K562 (cell line): ENCODE results near the gene MANEAL. TPM values are rescaled to one million over a fixed set of nuclear protein-coding genes. Genes with fewer than 3 reads are reported as not detected.

Experiments used
- ATAC-seq: fragments of 200-7000 bp; cut with Tn5 transposase; 3 replicates; pipeline ENCODE4 v1.9.1; 2020; ENCODE audit warnings: moderate library complexity
- BruUV-seq: library from RNA; stranded (reverse); fragments of 400-500 nt; replicated peaks from 2 replicates; lab custom pipeline; 2021; lab: Mats Ljungman, UMichigan
- CTCF ChIA-PET: fragments of 300-600 bp; formaldehyde crosslinking; extraction: SDS; loops from one replicate; lab custom pipeline; 2021; ENCODE audit warnings: low intra/inter-chr PET ratio; lab: Yijun Ruan, JAX
- POLR2A ChIA-PET: fragments of 300-600, 350-650 bp; sonication (Branson Sonifier 250); formaldehyde crosslinking; extraction: SDS; loops from one replicate; lab custom pipeline; 2021; ENCODE audit warnings: antibody characterized with exemption, inconsistent platforms; lab: Yijun Ruan, JAX
- DNase-seq, 4 experiments: peaks; one replicate each; pipeline versions ENCODE4 v3.0.0 to v3.0.0-alpha.2; 2011 to 2018; ENCODE audit warnings: low spot score in 3 of 4, mixed read lengths in 3 of 4; ENCODE audit errors: extremely low read depth in 1 of 4
- FAIRE-seq: peaks from 2 replicates; lab custom pipeline; 2011; peaks lifted over from hg19 to GRCh38; lab: Jason Lieb, UNC
- H2AFZ ChIP-seq: 2 replicates; pipeline ENCODE4 v1.6.0; 2011; ENCODE audit warnings: low read depth, low read length, control low read depth, inconsistent platforms
- H3K27ac ChIP-seq: fragments of 200-600 bp; 3 replicates; pipeline ENCODE4 v1.8.0; 2011; ENCODE audit warnings: low read depth, mild to moderate bottlenecking, control low read depth, inconsistent platforms, low read length, moderate library complexity, mixed read lengths; ENCODE audit errors: extremely low read depth
- H3K27me3 ChIP-seq, 2 experiments: fragments of 300-600 bp in 1 of 2; 2 replicates in 1 of 2; 3 replicates in 1 of 2; pipeline versions ENCODE4 v1.6.0 to v1.8.0; 2011; ENCODE audit warnings: inconsistent platforms in 2 of 2, low read length in 2 of 2, mild to moderate bottlenecking in 1 of 2, mixed read lengths in 1 of 2, moderate library complexity in 1 of 2; ENCODE audit not compliant: control insufficient read depth in 2 of 2, insufficient read depth in 2 of 2
- H3K36me3 ChIP-seq: fragments of 300-600 bp; 3 replicates; pipeline ENCODE4 v1.8.0; 2011; ENCODE audit warnings: mild to moderate bottlenecking, low read length, inconsistent platforms; ENCODE audit not compliant: control insufficient read depth, insufficient read depth
- H3K4me1 ChIP-seq, 2 experiments: fragments of 200-600 bp in 1 of 2; replicated peaks in 1 of 2; 2 replicates in 1 of 2; 3 replicates in 1 of 2; pipeline versions ENCODE4 v1.5.1 to v1.8.0; 2011; ENCODE audit warnings: inconsistent platforms in 2 of 2, low read length in 2 of 2, mild to moderate bottlenecking in 1 of 2, mixed read lengths in 1 of 2, moderate library complexity in 1 of 2; ENCODE audit not compliant: control insufficient read depth in 2 of 2, insufficient read depth in 2 of 2
- H3K4me2 ChIP-seq: 2 replicates; pipeline ENCODE4 v1.6.1; 2011; ENCODE audit warnings: low read length, control low read depth, inconsistent platforms, mixed read lengths; ENCODE audit not compliant: insufficient read depth
- H3K4me3 ChIP-seq: fragments of 200-600 bp; sonication (generic), shearing (Covaris generic); 2 replicates; pipeline ENCODE4 v1.5.1; 2016; ENCODE audit warnings: control low read depth, inconsistent platforms
- H3K79me2 ChIP-seq: fragments of 200-600 bp; 3 replicates; pipeline ENCODE4 v1.8.0; 2011; ENCODE audit warnings: low read length, inconsistent platforms; ENCODE audit not compliant: control insufficient read depth, insufficient read depth
- H3K9ac ChIP-seq, 2 experiments: 2 replicates each; pipeline versions ENCODE4 v1.6.0 to v1.6.1; 2011; ENCODE audit warnings: low read depth in 2 of 2, low read length in 2 of 2, control low read depth in 1 of 2, inconsistent platforms in 1 of 2, mild to moderate bottlenecking in 1 of 2, mixed read lengths in 1 of 2; ENCODE audit not compliant: insufficient read depth in 1 of 2
- H3K9me1 ChIP-seq: one replicate; pipeline ENCODE4 v1.6.0; 2011; ENCODE audit warnings: inconsistent platforms, mild to moderate bottlenecking, low read length, moderate library complexity; ENCODE audit not compliant: control insufficient read depth, insufficient read depth
- H3K9me3 ChIP-seq: replicated peaks from 2 replicates; pipeline ENCODE4 v1.5.1; 2011; ENCODE audit warnings: low read depth, low read length, inconsistent platforms; ENCODE audit not compliant: control insufficient read depth, insufficient read depth
- H4K20me1 ChIP-seq: replicated peaks from 2 replicates; pipeline ENCODE4 v1.6.1; 2011; ENCODE audit warnings: low read length, inconsistent platforms, mixed read lengths; ENCODE audit not compliant: control insufficient read depth, insufficient read depth
- C11orf30 ChIP-seq: fragments of 450-650 bp; IDR thresholded peaks from 2 replicates; pipeline ENCODE4 v1.6.1; 2016; ENCODE audit warnings: low read depth, mild to moderate bottlenecking
- CREBBP ChIP-seq: IDR thresholded peaks from one replicate; pipeline ENCODE4 v1.6.1; 2012; ENCODE audit warnings: low read depth, mild to moderate bottlenecking, control low read depth, inconsistent platforms, low read length
- MAFF ChIP-seq: IDR thresholded peaks from 2 replicates; pipeline ENCODE4 v1.6.1; 2012; ENCODE audit warnings: low read length, improper control_type of control experiment
- MAFG ChIP-seq: fragments of 450-650 bp; conservative IDR thresholded peaks from 2 replicates; pipeline ENCODE4 v1.6.1; 2016; ENCODE audit warnings: missing genetic modification characterization, missing compliant biosample characterization
- MAFK ChIP-seq: IDR thresholded peaks from 2 replicates; pipeline ENCODE4 v1.6.1; 2011; ENCODE audit warnings: low read length, improper control_type of control experiment
- NR2C2 ChIP-seq, 2 experiments: fragments of 200-800 bp in 1 of 2; sonication (Bioruptor generic) in 1 of 2; sonication (generic) in 1 of 2; formaldehyde crosslinking in 1 of 2; IDR thresholded peaks; 2 replicates each; pipeline versions ENCODE4 v1.6.1 to v1.8.0; 2016 to 2022; ENCODE audit warnings: mild to moderate bottlenecking in 1 of 2, missing compliant biosample characterization in 1 of 2, missing genetic modification characterization in 1 of 2, missing genetic modification reagents in 1 of 2
- PCBP1 ChIP-seq: fragments of 200-400 bp; formaldehyde crosslinking; IDR thresholded peaks from 2 replicates; pipeline ENCODE4 v1.6.1; 2018; ENCODE audit warnings: mild to moderate bottlenecking, low read depth, low read length; ENCODE audit not compliant: poor library complexity, severe bottlenecking
- RBM34 ChIP-seq: fragments of 200-400 bp; formaldehyde crosslinking; IDR thresholded peaks from 2 replicates; pipeline ENCODE4 v1.6.1; 2018; ENCODE audit warnings: low read length, borderline replicate concordance; ENCODE audit not compliant: insufficient read depth
- RBM39 ChIP-seq: fragments of 200-400 bp; formaldehyde crosslinking; optimal IDR thresholded peaks from 2 replicates; pipeline ENCODE3; 2018; ENCODE audit warnings: low read depth, low read length
- SRSF7 ChIP-seq: fragments of 200-400 bp; formaldehyde crosslinking; optimal IDR thresholded peaks from 2 replicates; pipeline ENCODE3; 2017; ENCODE audit warnings: mild to moderate bottlenecking, low read depth, low read length
- TCF3 ChIP-seq: sonication (generic); formaldehyde crosslinking; IDR thresholded peaks from 2 replicates; pipeline ENCODE4 v1.4.0; 2020; ENCODE audit warnings: mild to moderate bottlenecking, missing genetic modification reagents
- ZNF165 ChIP-seq: fragments of 250-450 bp; sonication (Bioruptor Pico); IDR thresholded peaks from 2 replicates; pipeline ENCODE4 v1.4.0; 2020; ENCODE audit warnings: borderline replicate concordance
- ZNF197 ChIP-seq: fragments of 200-800 bp; sonication (Bioruptor generic); IDR thresholded peaks from 2 replicates; pipeline ENCODE4 v1.6.1; 2016; ENCODE audit warnings: low read depth, missing genetic modification characterization, missing compliant biosample characterization
- ZNF316 ChIP-seq: fragments of 450-650 bp; IDR thresholded peaks from 2 replicates; pipeline ENCODE4 v1.6.1; 2016
- WGBS: fragments of 100-300 bp; shearing (Covaris generic); methylation state at CpG from one replicate; pipeline ENCODE4 v1.1.6; 2016; ENCODE audit warnings: low coverage, mixed read lengths; ENCODE audit not compliant: insufficient coverage; ENCODE audit errors: missing lambda C conversion rate; 5-methylcytosine and 5-hydroxymethylcytosine counted together
- in situ Hi-C: fragments of 300-500 bp; cut with MboI; formaldehyde crosslinking; loops from 4 replicates; pipeline ENCODE4 v1.15.0; 2018; ENCODE audit warnings: inconsistent platforms, mixed read lengths
- intact Hi-C: fragments of 100-400 bp; cut with micrococcal nuclease; formaldehyde crosslinking; loops from 2 replicates; pipeline ENCODE4 v1.14.2; 2022
- polyA plus RNA-seq, 8 experiments: library from polyadenylated mRNA; depleted of rRNA in 4 of 8; stranded (reverse) in 5 of 8; unstranded in 3 of 8; fragments of >200 nt; fragmentation: Nextera tagmentation in 2 of 8; fragmentation: Illumina TruSeq in 1 of 8; extraction: Ambion mirVana in 2 of 8; extraction: Trizol in 1 of 8; gene quantifications; 2 replicates each; pipeline versions ENCODE4 v1.2.1 to v1.2.3, GENCODE V29; 2011 to 2014; ENCODE audit warnings: inconsistent platforms in 1 of 8, missing spikeins in 1 of 8
- total RNA-seq, 7 experiments: library from RNA; depleted of rRNA in 6 of 7; stranded (reverse); fragments of >200 nt in 6 of 7; fragmentation: Illumina TruSeq in 2 of 7; extraction: Trizol in 2 of 7; gene quantifications; 2 replicates each; pipeline versions ENCODE4 v1.2.1 to v1.2.3, GENCODE V29; 2011 to 2021; ENCODE audit warnings: low replicate concordance in 1 of 7

The MANEAL gene
- total and polyA plus RNA-seq, 9 of the 15 experiments (the other 6 are each of a cell fraction or from before 2014, with no cell fraction given), result 0.37 to 3.2 (median 1.2) TPM

DNA sequence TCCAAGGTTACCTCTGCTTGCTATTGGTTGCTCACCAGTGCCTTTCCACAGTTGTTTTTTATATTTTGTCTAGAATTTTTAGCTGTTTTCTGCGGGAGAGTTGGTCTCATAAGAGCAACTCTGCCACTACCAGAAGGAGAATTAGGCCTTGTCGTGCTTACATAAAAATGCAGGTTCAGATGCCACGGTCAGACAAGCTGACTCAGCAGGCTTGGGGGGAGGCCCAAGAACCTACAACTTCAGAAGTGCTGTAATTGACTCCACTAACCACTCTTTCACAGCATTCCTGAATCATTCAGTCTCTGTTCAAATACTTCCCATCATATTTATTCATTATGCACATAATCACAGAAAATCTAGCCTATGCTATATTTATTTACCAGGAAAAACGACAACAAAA is 37.5 kb downstream of the MANEAL start:
- POLR2A ChIA-PET, result no interaction called here
- Histone ChIP-seq H3K79me2 (no peaks in the 10 kb centered on the region), H3K9me3 (no peaks in the 10 kb centered on the region), H3K27ac (no peak overlapping the region), H3K36me3 (peaks cover 74% of the 10 kb centered on the region), H3K4me3 (no peak overlapping the region), H3K4me1 (no peaks in the 10 kb centered on the region), H4K20me1 (no peaks in the 10 kb centered on the region), H3K27me3 (no peaks in the 10 kb centered on the region), H3K4me2 (no peak overlapping the region), H3K9me1 (no peaks in the 10 kb centered on the region), H2AFZ (no peak overlapping the region), H3K9ac (no peak overlapping the region)
- in situ Hi-C loops (no loop called here), intact Hi-C loops (no loop called here)
- CTCF ChIA-PET, result no interaction called here
- WGBS, result 88% methylated on average over 4 of the region's 4 CpGs
- TF ChIP-seq ZNF316 (peak; percentile 72), CREBBP (no peak), RBM39 (no peak), SRSF7 (no peak), C11orf30 (peak; percentile 63), MAFG (tag) (peak; percentile 40), NR2C2 (CRISPR knock-in tag; IDR thresholded peaks at IDR 0.05) (no peak), NR2C2 (tag; IDR thresholded peaks at IDR 0.05) (no peak), MAFK (peak; percentile 26; the same call in 1 of the 2 replicates), RBM34 (no peak), ZNF165 (CRISPR knock-in tag) (no peak), PCBP1 (no peak), TCF3 (CRISPR knock-in tag) (no peak), ZNF197 (no peak), MAFF (0 out of 2 replicates have a peak, but pooled peaks have one; percentile 23)
- FAIRE-seq, result no peak
- DNase-seq, result no peak
- BruUV-seq, result no TSS peak
- ATAC-seq, result no peak
